NCI-H69 (cell line): ENCODE measurements around the gene SAMD15.
A peak's percentile ranks its signal among the peaks of the same experiment; 100 is the strongest.
"Not testable (repeated sequence)": the region's sequence is repeated elsewhere in the genome, so short reads cannot be mapped to it uniquely, and the experiment has no call there.

Experiments used
- DNase-seq: peaks from one replicate; lab custom pipeline; 2025; lab: John Stamatoyannopoulos, UW

Gene SAMD15

GRCh38 chr14:77376771-77377501 is at the start of gene SAMD15, which contains the start of gene TMED8:
SAMD15 (plus strand) TSS chr14:77377379; CDS start chr14:77377419, 40 bp downstream.
TMED8 (minus strand) TSS chr14:77377094; CDS start chr14:77377053, 41 bp downstream.
- peak; percentile 92 for DNase-seq

DNA sequence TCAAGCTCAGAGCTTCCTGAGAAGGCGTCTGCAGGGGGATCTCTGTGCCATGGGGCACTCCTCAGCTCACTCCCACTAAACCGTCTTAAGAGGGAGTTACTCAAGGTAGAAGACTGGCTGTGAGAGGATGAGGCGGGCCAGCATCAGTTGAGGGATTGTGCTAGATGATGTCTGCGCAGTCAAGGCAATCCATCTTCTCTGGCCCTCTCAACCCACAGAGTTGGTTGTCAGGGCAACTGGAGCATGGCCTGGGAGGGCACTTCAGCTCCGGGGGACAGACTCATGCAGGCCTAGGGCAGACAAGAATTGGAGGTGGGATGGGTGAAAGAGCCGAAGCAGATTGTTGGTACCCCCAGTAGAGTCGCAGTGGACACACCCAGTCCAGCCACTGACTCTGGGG is 47.3 kb upstream of the SAMD15 start:
- no peak for DNase-seq

- no peak for DNase-seq
Observed at GRCh38 chr14:77335576-77335975, 41.6 kb upstream of the SAMD15 start.

- DNase-seq: not testable (repeated sequence)
Observed at GRCh38 chr14:77337255-77337654, 39.9 kb upstream of the SAMD15 start.

DNA sequence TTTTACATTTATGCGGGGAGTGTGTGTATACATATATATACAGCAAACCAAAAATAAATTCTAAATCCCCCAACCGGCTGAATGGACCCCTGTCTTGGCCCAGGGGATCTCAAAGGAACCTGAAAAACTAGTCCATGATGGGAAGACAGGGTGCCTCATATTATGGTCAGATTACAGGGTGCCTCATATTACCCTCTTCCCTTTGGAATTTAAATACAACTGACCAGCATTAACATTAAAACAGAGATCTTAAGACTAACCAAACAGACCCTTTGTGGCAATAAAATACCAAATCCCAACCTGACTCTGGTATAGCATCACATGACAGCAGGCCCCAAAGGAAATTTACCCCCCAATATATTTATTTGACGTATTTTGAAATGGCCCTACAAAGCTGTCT is 39.3 kb upstream of the SAMD15 start:
- DNase-seq: no peak

DNA sequence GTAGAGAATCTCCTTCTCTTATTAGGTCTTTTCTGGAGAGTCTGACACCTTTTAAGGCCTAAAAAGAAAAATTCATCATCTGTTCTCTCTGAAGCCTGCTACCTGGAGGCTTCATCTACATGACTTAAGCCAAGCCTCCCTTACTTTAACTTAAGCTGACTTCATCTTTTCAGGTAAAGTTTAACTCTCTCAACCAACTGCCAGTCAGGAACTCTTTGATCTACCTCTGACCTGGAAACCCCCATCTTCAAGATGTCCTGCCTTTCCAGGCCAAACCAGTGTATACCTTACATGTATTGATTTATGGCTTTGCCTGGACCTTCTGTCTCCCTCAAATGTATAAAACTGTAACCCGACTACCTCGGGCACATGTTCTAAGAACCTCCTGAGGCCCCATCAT is 38.9 kb upstream of the SAMD15 start:
- DNase-seq: no peak

DNA sequence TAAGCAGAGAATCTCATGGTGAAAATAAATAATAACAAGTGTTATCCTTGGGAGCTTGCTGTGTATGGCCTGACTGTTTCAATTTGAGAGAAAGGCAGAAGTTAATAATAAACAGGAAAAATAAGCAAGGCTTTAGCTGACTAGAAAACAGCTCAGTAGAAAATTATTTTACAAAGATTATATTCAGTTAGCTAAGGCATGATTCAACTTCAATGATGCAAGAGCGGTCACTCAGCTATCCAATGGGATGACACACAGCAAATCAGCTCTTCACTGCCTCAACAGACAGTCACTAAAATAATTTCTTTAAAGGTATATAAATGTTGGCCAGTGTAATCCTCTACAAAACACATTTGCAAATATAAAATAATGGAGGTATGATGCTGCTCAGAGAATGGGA is 37.8 kb upstream of the SAMD15 start:
- DNase-seq: no peak

DNA sequence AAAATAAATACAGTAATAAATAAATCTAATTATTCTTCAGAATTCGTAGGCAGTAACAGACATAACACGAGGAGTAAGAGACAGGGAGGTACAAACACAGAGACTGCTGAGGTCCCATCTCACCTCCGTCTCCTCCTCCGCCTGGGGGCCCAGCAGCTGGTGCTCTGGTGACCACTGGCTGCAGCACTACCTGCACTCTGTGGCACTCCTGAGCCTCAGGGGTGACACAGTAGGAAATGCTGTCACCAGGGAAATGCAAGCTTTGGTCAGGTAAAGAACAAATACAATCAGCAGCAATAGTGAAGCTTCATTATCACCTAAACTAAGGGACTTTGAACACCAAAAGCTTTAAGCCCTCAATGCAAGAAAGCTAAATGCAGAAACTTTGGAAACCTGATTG is 36.8 kb upstream of the SAMD15 start:
- no peak for DNase-seq

- DNase-seq: peak; percentile 14
Observed at GRCh38 chr14:77342726-77343397, 34.3 kb upstream of the SAMD15 start.

- peak; percentile 73 for DNase-seq
Observed at GRCh38 chr14:77343662-77344061, 33.5 kb upstream of the SAMD15 start.

DNA sequence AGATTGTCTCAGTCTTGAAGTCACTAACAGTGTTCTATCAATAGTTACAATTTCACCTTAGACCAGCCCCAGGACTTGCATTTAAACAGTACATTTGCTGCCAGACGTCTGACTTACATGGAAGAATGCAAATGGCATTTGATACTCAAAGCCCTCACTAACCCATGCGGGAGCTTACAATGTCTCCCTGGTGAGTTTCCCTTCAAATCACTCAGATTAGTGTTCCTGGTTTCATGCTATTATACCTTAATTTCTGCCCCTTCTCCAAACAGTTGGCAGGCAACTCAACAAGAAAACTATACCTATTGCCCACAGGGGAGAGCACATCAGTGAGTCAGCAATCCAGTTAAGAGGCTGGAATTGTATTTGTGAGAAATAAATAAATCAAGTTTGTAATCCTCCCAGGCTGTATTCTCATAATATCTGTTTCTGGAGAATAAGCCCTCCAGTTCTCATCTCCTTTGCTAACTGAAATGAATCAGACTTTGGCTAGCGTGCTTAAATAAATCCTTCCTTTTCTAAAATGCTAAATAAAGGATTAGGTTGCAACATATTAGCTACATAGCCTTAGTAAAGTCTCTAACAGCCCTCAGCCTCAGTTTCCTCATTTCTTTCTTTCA is 32.7 kb upstream of the SAMD15 start:
- DNase-seq: peak; percentile 58

DNA sequence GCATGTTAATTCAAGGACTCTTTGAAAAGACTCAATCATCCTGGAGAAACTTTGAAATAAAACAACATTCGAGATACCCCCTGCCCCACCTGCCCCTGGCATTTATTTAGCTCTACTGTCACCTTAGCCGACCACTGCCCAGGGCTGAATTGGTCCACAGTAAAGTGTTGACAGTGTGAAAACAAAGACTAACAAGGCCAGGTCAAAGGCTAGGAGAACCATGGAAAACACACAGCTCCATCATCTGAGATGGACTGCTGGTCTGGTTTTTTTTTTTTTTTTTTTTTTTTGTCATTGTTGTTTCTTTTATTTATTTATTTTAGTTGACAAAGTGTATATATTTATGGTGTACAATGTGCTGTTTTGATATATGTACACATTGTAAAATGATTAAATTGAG is 30.7 kb upstream of the SAMD15 start:
- no peak for DNase-seq

- DNase-seq: no peak
Observed at GRCh38 chr14:77347751-77348150, 29.4 kb upstream of the SAMD15 start.

DNA sequence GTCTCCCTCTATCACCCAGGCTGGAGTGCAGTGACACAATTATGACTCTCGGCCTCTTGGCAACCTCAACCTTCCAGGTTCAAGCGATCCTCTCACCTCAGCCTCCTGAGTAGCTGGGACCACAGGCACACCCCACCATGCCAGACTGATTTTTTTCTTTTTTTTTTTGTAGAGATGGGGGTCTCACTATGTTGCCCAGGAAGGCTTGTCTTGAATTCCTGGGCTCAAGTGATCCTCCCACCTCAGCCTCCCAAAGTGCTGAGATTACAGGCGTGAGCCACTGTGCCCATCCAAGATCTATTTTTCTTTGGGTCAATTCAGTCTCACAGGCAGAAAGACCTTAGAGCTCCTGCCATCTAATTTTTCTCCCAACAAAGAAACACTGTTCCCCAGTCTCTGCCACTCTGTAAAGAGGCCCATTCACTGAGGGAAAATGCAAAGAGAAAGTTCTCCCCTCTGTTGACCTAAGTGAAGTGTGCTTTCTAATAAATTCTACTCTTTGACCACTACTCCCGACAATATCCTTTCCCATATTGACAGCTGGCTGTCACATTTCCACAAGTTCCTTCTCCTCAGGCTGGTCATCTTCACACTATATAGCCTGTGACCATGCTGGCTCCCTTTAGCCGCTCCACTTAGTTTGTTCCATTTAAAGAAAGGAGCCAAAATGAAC is 23.6 kb upstream of the SAMD15 start:
- DNase-seq: no peak

- DNase-seq: no peak
Observed at GRCh38 chr14:77355811-77356210, 21.4 kb upstream of the SAMD15 start.

- no peak for DNase-seq
Observed at GRCh38 chr14:77356899-77357298, 20.3 kb upstream of the SAMD15 start.

- no peak for DNase-seq
Observed at GRCh38 chr14:77359626-77360025, 17.6 kb upstream of the SAMD15 start.

GRCh38 chr14:77364146-77364545 is 13.0 kb upstream of the SAMD15 start:
- DNase-seq: no peak

- no peak for DNase-seq
Observed at GRCh38 chr14:77369285-77369684, 7.9 kb upstream of the SAMD15 start.

DNA sequence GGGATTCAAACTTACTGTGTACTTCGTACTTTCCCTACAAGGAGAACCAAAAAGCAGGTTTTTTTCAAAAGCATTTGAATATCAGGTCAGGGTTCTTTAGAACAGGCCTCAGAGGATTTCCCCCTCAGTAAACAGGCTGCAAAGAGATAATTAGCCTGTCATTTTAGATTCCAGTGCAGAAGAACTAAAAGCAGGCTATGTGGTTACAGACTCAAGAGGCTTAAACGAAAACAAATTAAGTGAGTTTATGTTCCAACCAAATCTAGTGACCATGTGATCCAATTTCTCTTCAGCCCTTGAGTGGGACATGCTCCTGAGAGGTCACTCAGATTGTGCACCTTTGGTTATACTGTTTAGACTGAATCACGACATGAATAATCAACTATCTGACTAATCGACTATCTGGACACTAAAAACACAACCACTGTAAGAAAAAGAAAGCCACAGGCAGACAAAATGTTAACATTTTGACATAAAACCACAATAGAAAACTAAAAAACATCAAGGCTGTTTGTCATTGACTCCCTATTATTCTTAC is 4.8 kb upstream of the SAMD15 start:
- DNase-seq: peak; percentile 40

GRCh38 chr14:77375164-77375950 is 1.8 kb upstream of the SAMD15 start:
- DNase-seq: peak; percentile 21
